GM21737 (cell line): ENCODE data around the gene MGAT5B.
"Not testable (repeated sequence)": the region's sequence is repeated elsewhere in the genome, so short reads cannot be mapped to it uniquely, and the experiment has no call there.

Source experiments
- ATAC-seq: cut with Tn5 transposase; IDR thresholded peaks from one replicate; pipeline ENCODE4 v1.9.1; 2021; ENCODE audit warnings: mild to moderate bottlenecking, moderate library complexity; ENCODE audit not compliant: unreplicated experiment

Gene MGAT5B

GRCh38 chr17:76969598-76970172, 101.5 kb downstream of the MGAT5B start:
- ATAC-seq: no peak

GRCh38 chr17:76970228-76970627, 102.0 kb downstream of the MGAT5B start:
- not testable (repeated sequence) for ATAC-seq

GRCh38 chr17:76972046-76972641, 103.9 kb downstream of the MGAT5B start:
- ATAC-seq: no peak

GRCh38 chr17:76973040-76973439, 104.8 kb downstream of the MGAT5B start:
- ATAC-seq: no peak

- no peak for ATAC-seq
These were observed 106.5 kb downstream of the MGAT5B start for GRCh38 chr17:76974721-76975120.

GRCh38 chr17:76978050-76978449, 109.8 kb downstream of the MGAT5B start:
- ATAC-seq: not testable (repeated sequence)

- ATAC-seq: no peak
These were observed 113.5 kb downstream of the MGAT5B start for GRCh38 chr17:76981545-76982295.

- ATAC-seq: no peak
These were observed 114.3 kb downstream of the MGAT5B start for GRCh38 chr17:76982408-76983074.

- ATAC-seq: no peak
These were observed 115.0 kb downstream of the MGAT5B start for GRCh38 chr17:76983075-76983775.

- ATAC-seq: no peak
These were observed 118.2 kb downstream of the MGAT5B start for GRCh38 chr17:76986365-76986764.

GRCh38 chr17:76987486-76988093, 119.4 kb downstream of the MGAT5B start:
- ATAC-seq: no peak

GRCh38 chr17:76988796-76989195, 120.6 kb downstream of the MGAT5B start:
- no peak for ATAC-seq

GRCh38 chr17:76989519-76989918, 121.3 kb downstream of the MGAT5B start:
- no peak for ATAC-seq

- ATAC-seq: no peak
These were observed 124.7 kb downstream of the MGAT5B start for GRCh38 chr17:76992891-76993290.

GRCh38 chr17:76993651-76994050, 125.4 kb downstream of the MGAT5B start:
- ATAC-seq: no peak

GRCh38 chr17:76994237-76994637, 126.0 kb downstream of the MGAT5B start:
- ATAC-seq: no peak

GRCh38 chr17:76995387-76996105, 127.3 kb downstream of the MGAT5B start:
- ATAC-seq: no peak

GRCh38 chr17:76996741-76997694, 128.8 kb downstream of the MGAT5B start:
- ATAC-seq: no peak

- ATAC-seq: no peak
These were observed 129.9 kb downstream of the MGAT5B start for GRCh38 chr17:76997981-76998531.
